NCI-H2227 (cell line): ENCODE data around the gene CNKSR2.

Source experiments
- DNase-seq: peaks from one replicate; lab custom pipeline; 2025; ENCODE audit not compliant: unreplicated experiment; lab: John Stamatoyannopoulos, UW

Gene CNKSR2

DNA sequence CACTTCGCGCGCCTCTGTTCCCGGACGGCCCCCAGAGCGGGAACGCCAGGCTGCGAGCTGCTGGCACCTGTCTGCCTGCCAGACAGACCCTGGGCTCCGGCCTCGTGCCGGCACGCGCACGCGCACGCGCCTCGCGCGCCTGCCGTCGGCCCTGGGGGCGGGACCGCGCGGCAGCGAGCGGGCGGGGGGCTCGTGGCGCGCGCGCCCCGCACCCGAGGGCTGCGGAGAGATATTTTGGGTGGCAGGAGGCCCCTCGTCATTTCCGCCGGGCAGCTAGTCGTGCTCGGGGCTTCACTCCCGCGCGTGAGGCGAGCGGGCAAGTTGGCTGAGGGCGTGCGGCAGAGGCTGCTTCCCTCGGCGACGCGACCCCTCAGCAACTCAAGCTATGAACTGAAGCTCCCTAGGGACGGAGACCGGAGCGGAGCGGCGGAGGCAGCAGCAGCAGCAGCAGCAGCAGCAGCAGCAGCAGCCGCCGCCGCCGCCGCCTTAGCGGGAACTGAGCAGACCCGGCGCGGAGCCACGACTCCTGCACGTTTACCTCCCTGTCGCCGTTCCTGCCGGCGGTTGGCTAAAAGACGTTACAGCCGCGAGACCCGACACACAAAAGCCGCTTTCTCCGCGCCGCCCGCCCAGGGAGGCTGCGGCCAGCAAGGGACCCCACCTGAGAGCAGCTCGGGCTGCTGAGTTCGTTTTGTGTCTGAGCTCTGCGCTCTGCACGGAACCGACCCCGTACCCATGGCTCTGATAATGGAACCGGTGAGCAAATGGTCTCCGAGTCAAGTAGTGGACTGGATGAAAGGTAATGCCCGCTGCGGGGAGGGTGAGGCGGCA, at the start of gene CNKSR2:
Gene CNKSR2, plus strand, starts transcription at position 256 of the 831 bp plus-strand sequence. Its CDS starts 480 bp downstream, at position 736.
- peak; percentile 96 for DNase-seq

DNA sequence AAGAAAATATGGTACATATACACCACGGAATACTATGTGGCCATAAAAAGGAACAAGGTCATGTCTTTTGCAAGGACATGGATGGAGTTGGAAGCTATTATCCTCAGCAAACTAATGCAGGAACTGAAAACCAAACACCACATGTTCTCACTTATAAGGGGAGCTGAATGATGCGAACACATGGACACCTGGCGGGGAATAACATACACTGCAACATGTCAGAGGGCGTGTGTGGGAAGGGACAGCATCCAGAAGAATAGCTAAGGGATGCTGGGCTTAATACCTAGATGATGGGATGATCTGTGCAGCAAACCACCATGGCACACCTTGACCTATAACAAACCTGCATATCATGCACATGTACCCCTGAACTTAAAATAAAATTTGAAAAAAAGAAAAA, 19.5 kb upstream of the CNKSR2 start:
- no peak for DNase-seq

DNA sequence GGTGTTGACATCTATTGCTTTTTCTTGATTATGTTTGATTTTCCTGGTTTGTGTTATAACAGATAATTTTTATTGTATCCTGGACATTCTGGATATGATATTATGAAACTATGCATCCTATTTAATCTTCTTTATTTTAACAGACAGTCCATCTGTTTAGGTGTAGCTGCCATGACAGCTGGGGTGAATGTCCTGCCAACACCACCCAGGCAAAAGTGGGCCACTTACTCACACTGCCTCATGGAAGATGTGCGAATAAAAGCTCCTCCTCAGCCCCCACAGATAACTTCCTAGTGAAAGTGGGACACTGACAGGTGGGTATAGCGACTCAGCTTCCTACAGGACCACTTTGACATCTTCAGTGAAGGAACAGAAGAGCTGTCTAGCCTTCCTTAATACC, 18.4 kb upstream of the CNKSR2 start:
- no peak for DNase-seq

DNA sequence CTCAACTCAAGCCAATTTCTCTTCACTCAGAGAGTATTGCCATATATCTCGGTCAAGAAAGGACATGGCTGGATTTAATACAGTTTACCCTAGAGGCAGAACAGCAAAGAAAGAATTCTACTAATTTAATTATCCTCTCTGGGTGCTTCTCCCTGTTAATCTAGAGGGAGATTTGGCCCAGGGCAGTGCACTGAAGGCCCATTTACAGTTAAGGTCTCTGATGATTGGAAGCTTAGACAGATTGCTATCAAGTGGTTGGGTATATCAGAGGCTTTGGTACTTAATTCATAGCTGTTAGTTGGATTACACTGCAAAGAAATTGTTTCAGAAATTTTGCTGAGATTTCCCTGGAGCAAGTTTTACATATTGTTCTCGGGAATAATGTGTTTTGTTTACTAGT, 4.6 kb upstream of the CNKSR2 start:
- no peak for DNase-seq

DNA sequence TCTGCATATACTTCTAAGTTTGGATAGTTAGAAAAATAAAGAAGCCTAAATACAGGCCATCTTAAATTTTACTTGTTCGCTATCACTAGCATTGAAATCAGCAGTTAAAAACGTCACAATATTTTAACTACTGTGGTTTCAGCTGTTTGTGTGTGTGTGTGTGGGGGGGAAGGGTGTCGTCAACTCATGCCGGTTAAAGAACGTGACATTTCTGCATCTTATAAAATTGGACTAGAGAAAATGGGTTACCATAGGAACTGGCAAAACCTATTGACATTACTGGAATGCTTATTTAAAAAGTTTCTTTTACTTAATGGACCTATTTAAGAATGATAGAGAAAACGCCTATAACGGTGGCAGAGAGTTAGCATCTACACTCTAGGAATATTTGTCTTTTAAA, 1.2 kb upstream of the CNKSR2 start:
- DNase-seq, result peak; percentile 9

DNA sequence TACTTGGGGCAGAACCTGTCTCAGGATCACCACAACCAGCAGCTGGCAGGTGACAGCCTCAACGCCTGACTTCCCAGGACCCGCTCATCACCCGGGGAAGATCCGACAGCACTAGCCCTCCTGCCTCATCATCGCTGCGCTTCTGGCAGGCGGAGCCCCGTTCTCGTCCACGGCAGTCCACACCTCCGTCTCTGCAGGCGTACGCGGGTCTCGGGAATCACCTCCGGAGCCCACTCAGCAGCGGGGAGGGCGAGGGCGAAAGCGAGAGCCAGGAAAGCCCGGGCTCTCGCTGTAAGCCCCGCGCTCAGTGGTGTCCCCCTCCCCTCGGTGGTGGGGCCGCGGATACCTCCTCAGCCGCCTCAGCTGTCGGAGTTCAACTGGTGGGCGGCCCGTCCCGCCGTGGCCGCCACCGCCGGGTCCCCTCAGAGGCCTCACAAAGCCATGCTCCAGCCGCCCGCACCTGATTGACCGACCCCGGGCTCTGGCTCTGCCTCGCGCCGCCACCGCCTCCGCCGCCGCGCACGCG, 518 bp upstream of the CNKSR2 start:
- DNase-seq, result peak; percentile 87

DNA sequence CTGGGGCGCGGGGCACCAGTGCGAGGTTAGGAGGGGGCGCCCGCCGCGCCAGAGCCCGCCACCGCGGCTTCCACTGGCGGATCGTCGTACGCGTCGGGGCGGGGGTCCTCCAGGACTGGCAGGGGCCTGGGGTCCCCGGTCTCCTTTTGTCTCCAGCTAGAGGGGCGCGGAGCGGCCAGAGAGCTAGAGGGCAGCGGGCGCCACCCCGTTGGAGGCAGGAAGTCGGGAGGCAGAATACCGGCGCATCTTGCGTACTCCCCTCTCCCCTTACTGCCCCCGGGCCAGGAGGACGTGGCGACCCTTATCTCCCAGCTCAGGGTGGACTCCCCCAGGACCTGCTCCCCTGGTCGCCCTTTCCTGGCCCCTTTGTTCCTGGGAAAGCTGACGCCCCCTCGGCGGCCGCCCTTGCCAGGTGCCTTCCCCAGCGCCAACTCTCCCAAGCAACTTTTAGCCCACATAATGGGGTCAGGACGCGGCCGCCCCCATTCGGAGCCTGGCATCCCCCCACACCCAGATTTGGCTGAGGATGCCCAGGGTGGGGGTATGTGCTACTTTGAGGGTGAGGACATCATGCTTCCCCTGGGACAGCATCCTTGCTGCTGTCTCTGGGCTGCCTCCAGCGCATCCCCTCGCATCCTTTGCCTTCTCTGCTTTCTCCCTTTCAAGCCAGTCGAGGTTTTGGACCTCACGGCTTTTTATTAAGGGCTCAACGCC, 933 bp downstream of the CNKSR2 start:
- DNase-seq, result peak; percentile 43

DNA sequence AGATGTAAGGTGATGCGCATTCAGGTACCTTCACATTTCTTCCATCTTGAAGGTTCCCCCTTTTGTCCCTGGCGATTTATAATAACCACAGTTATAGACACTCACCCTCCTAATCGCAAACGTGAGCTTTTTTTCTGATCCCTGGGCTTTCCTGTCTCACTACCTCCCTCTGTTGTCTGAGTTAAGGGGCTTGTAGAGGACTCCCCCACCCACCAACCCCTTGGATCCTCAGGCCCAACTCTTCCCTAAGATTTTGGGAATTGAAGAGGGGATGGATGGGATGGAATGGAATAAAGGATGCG, 1.4 kb downstream of the CNKSR2 start:
- peak; percentile 63 for DNase-seq

DNA sequence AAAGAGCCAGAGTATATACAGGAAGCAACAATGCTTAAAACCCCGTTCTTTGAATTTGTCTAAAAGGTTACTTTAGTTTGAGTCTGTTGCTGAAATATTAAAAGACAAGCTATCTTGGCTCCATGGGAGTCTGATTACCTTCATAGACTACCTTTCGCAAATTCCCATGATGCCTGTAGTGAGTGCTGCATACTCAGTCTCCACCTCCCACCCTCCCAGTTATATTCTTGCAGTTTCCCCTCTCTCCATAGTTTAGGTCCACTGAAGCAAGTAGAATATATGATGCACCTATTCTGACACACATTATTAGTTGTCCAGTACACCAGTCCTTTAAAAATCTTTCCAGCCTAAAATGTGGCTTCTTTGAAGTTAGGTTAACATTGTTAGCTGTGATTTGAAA, 2.4 kb downstream of the CNKSR2 start:
- no peak for DNase-seq

DNA sequence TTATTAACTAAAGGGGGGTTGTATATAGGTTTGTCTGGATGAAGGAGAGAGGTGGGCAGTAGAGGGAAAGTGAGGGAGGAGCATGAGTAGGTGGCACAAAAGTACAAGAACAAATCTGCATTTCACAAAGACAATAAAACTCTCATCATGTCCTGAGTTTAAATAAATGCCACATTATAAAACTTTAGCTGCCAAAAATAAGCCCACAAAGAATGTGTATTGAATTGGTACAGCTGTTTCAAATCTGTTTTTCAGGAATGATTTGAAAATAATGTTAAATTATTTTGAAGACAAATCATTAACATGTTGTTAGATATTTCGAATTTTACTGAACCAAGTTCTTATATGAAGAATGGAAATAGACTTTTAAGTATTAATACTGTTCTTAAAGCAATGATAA, 5.8 kb downstream of the CNKSR2 start:
- no peak for DNase-seq

DNA sequence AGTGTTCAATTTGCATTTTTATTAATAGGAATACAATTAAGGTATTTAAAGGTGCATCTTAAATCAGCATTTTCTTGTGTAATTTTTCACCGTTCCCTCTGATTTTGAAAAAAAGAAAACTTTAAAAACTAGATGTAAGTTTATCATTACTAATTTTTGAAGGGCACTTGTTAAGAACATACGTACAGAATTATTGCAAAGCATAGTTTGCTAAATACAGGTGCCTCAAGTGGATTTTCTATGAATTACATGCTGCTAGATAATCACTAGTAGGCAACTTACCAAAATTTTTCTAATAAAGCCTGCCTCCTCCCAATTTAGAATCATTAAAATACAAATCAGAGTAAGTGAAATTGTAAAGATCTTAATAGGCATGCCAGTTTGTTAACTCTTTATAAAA, 8.5 kb downstream of the CNKSR2 start:
- peak; percentile 12 for DNase-seq

DNA sequence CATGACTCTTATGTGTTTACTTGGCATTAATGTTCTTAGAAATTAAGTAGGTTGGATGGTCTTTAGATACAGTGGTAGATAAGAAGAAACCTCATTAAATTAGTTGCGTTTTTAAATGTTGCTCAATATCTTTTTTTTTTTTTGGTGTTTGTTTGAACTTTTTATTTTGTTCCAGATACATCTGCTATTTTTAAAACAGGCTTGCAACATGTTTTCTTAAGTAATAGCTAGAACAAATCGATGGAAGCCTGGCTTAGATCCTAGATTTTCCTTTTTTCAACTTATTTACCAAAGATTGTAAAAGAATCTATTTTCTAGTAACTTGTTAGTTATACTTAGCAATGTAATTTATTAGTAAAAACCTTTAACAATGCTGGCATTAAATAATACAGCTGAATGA, 9.3 kb downstream of the CNKSR2 start:
- no peak for DNase-seq

DNA sequence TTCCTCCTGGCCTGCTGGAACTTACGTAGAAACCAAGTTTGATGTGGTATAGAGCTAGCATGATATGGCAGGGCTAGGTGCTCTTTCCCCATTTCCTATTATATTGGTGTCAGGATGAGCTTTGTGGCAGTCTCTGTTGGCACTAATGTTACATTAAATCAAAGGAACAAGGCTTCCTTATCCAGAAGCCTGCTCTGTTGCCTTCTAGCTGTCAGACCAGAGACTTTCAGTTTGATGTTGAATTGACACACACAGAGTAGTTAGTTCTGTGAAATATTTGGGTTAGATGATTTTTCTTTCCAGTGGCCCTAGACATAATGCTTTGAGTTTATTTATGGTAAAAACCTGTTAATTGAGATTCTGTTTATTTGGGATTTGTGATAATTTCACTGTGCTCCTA, 10.0 kb downstream of the CNKSR2 start:
- no peak for DNase-seq

DNA sequence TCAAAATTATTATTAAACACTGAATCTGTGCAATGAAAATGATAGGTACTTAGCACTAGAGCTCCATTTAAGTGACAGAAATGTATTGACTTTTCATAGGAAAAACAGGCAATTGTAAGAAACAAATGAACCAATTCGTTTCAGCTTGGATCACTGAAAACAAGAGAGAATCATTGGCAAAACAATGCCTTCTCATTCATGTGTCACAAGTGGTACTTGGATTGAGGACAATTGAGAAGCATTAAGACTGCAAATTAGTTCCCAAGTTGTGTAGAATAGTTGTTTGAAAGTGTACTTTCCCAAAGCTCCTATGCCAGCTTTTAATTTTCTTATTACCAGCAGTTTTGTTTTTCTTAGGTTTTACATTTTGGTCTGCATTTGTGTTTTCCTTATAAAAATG, 20.6 kb downstream of the CNKSR2 start:
- DNase-seq, result no peak

DNA sequence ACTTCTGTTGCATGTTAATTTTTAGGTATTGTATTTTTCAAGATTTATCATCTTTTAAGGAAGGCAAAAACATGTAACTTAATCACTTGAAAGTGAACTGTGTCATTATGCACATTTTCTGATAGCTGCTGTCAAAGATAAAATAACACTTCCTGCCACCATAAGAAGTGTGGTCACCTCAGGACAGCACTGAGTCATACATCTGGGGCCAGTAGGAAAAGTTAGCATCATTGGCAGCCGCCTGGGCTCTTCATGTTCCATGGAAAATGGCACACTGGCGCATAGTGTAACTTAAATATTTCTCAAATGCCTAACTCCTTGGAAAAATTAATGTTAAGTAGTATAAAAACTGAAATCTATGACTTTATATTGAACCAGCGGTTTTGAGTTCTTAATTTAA, 24.2 kb downstream of the CNKSR2 start:
- no peak for DNase-seq

DNA sequence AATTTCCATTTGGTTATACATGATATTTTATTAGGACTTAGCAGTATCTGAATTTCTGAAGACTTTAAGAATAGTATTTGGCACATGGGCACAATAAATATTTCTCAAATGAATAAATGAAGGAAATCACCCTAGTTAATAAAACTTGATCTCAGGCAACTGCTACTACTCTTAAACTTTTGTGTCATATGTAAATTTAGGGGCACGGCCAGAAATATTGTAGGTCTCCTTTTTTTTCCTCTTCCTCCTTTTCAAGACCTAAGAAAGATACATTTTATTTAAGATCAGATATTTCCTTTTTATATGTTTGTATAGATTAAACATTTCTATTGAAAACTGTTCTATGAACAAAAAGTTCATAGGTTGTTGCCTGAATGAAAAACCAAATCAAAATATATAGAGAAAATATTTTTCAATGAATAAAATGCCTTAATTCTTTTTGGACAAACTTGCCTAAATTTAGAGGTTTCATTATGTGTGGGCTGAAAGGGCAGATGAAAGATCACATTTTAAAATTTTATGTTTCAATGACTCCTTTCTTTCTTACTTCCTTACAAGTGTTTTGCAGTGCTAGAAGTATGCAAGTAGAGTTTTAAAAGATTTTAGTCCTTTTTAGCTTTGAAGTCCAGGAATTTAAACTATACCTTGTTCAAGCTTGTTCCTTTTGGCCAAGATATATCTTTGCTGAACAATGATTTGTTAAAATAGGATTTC, 26.3 kb downstream of the CNKSR2 start:
- no peak for DNase-seq

DNA sequence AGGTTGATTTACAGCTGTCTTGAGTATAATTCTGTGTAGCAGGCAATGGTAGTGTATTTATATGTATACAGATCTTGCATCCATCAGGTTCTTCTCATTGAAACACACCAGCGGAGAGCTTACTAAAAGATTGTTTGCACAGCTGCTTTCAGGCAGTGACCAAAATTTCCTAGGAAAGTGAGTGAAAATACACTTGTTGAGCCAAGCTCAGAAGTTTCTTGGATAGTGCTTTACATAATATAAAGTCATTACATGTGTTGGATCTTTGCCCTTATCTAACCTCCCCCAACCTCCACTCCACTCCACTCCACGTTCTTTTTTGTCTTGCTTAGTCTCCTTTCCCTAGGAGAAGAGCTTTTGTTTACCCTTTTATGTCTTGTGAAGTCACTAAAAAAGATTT, 34.1 kb downstream of the CNKSR2 start:
- DNase-seq, result no peak

DNA sequence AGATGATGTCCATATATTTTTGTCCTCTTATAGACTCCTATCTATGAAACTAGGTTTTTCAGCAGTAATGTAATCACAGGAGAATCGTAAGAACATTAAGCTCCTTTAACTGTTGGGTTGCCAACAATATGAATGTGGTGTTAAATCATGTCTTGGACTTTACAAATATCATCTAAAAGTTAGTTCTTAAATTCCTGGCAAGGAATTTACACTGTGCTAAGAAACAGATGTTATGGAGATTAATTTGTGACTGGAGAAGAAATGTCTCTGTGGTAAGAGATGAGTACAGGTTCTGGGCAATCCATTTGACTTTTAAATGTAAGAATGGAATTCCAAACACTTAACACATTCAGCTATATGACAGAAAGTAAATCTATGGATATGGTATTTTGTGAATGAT, 34.6 kb downstream of the CNKSR2 start:
- no peak for DNase-seq

DNA sequence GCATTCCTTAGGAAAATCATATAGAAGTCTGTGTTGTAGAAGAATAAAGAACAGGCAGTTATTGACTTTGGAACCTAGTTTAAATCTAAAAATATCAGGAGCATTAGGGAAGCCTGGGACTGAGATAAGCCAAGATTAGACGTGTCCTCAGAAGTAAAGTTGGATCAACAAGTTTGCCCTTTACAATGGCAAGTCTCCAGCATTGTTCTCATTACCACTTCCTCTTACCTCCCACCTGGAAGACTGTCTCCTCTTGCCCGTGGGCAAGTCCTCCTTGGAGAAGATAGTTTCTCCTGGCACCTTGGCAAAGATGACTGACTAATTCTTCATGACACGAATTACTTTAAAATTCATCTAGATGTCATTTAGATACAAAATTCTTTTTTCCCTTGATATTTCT, 37.8 kb downstream of the CNKSR2 start:
- no peak for DNase-seq

DNA sequence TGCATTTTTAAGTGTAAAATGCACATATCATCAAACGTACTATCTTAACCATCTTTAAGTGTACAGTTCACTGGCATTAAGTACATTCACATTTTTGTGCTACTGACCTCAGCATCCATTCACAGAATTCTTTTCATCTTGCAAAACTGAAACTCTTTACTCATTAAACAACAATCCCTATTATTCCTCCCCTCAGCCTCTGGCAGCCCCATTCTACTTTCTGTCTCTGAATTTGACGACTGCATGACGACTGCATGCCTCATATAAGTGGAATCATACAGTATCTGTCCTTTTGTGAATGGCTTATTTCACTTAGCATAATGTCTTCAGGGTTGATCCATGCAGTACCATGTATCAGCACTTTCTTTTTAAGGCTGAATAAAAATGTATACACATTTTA, 38.7 kb downstream of the CNKSR2 start:
- no peak for DNase-seq

DNA sequence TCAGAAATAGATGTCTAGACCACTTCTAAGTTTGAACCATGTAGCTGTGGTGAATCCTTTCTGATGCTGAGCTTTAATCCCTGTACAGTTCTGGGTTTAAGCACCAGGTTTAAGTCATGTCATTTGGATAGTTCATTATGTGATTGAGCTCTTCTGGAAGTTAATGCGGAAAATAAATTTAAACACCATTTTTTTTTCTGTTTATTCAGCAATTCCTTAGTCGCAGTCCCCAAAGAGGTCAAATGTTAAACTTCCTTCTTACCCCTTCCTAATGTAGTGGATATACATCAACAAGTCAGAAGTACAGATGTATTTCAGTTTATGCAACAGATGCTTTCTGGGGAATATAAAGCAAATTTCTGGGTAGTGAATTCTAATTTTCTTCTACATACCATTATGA, 52.9 kb downstream of the CNKSR2 start:
- no peak for DNase-seq

DNA sequence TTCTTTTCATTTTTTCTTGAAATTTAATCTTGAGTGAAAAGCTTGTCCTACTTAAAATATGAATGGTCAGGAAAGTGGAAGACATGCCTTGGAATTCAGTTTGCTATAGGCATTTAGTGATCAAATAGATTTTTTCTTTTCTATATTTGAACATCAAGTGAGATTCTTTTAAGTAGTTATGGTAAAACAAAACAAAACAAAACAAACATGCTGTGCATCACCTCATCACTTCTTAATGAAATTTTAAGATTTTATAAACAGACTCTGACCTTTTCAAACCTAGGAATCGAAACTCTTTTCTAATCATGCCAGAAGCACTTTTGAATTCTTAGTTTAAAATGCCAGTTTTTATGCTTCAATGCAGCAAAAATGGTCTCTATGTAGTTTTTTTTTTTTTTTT, 62.8 kb downstream of the CNKSR2 start:
- DNase-seq, result no peak
